ENCODE data around the gene RXFP1.

GRCh38 chr4:158630893-158631292 is 109.2 kb downstream of the RXFP1 start:
- TF ChIP-seq POLR2A (IDR thresholded peaks at IDR 0.05) (no peak), CTCF (IDR thresholded peaks at IDR 0.05 in 4 of 5, conservative IDR thresholded peaks at IDR 0.05 in 1 of 5) (no peak)
